Measurements from ENCODE around the gene SLC48A1.

The SLC48A1 gene

DNA sequence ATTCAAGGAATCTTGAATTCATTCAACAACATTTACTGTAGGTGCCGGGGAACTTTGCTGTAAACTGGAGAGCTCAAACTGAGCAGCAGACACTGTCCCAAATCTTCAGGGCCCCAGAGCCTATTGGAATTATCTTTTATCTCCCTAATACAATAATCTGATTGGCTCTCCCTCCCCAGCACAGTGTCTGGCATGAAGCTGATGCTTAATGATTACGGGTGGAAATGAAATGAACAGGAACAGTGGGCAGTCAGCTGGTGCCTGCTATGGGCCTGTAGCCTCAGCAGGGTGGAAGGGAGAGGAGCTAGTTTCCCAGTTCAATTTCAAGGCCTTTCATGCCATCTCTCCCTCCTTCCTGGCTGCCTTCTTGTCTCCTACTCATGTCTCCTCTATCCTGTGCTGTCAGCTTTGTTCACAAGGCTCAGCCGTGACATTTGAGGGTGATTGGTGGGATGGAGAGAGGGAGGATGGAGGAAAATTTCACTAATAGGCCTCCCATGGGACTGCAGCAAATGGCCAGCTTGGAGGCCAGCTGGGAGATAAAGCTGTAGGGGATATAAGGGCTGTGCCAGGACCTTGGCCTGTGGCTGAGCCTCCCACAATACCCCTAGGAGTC lies 10.1 kb upstream of the SLC48A1 start:
- ChIA-PET CTCF (interaction anchor here (1.0 to 14.5 kb wide), 7 partner anchors 11 to 111 kb away, joined by 3 to 448 read pairs (median 8); partner anchors contain the start of genes ENDOU and SLC48A1), POLR2A (no interaction called here)
- TF ChIP-seq, protein P1, sequence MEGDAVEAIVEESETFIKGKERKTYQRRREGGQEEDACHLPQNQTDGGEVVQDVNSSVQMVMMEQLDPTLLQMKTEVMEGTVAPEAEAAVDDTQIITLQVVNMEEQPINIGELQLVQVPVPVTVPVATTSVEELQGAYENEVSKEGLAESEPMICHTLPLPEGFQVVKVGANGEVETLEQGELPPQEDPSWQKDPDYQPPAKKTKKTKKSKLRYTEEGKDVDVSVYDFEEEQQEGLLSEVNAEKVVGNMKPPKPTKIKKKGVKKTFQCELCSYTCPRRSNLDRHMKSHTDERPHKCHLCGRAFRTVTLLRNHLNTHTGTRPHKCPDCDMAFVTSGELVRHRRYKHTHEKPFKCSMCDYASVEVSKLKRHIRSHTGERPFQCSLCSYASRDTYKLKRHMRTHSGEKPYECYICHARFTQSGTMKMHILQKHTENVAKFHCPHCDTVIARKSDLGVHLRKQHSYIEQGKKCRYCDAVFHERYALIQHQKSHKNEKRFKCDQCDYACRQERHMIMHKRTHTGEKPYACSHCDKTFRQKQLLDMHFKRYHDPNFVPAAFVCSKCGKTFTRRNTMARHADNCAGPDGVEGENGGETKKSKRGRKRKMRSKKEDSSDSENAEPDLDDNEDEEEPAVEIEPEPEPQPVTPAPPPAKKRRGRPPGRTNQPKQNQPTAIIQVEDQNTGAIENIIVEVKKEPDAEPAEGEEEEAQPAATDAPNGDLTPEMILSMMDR (IDR thresholded peaks at IDR 0.05; ENCODE audit: control extremely low read depth, extremely low read depth, low read depth, missing control alignments) = no peak
- DNase-seq (ENCODE audit: extremely low spot score) = no peak

DNA sequence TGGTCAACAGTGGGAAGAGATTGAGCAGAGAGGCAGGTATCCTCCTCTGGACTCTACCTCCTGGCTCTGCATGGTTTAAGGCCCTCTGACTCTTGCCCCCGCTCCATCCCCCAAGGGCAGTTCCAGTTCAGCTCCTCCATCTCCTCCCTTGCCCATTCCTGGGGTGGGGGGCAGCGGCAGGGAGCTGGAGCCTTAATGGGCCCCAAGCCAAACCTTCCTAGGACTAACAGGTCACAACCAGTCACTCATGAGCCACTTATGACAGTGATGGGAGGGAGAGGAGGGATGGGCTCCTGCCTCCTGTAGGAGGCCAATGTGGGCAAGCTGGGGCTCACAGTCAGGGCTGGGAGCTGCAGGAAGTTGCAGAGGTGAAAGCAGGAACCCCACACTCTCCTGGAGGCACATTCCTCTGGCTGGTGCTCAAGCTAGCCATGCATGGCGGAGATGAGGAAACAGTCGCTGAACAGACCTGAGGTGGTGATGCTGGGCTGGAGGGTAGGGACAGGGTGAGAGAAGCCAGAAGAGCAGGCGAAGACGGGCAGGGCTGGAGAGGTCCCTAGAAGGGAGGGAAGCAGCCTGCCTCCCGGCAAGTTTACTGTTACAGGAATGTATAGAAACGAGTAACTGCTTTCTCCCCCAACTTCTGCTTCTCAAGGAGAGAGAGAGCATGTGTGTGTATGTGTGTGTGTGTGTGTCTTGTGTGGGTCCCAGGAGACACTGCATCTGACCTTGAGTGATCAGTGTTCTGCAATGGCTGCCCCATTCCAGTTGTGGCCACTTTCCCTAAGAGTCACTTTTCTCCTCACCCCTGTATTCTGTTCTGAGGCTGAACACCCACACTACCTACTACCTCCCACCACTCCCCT lies 9.3 kb upstream of the SLC48A1 start:
- DNase-seq (ENCODE audit: extremely low spot score) = no peak
- POLR2A ChIA-PET = no interaction called here
- TF ChIP-seq, protein P1 (IDR thresholded peaks at IDR 0.05; ENCODE audit: control extremely low read depth, extremely low read depth, low read depth, missing control alignments) = no peak
- CTCF ChIA-PET = interaction anchor here (1.0 to 14.5 kb wide), 6 partner anchors 11 to 49 kb away, joined by 3 to 448 read pairs (median 62); partner anchors contain the start of genes ENDOU and SLC48A1

DNA sequence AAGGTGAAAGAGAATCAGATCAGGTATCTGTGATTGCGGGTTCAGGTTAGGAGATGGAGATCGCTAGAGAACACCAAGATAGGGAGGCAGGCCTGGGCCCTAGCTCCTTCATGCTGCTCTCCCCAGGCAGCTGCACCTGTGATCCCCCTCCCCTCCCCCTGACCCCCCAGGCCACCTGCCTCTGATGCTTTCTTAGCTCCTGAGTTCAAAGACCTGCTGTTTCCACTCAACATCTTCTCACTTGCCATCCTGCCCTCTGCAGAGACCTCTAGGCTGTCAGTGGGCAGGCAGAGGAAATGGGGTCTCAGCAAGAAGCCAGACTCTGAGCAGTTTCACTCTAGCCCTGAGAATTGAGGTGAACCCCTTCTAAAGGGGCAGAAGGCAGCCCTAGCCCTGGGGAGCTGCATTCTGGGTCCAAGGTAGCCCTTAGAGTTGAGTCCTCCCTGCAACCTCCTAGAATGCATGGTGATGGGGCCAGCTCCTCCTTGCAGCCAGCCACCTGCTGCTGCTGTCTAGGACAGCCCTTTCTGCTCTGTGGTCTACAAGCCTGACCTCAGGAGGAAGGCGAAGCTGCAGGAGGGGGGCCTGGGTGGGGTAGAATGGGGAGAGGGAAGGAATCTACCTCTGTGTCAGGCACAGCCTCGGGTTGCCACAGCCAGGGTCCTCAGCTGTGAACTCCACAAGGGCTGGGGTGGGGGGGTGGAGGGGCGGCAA lies 6.4 kb upstream of the SLC48A1 start:
- ChIA-PET POLR2A (no interaction called here), CTCF (interaction anchor here (0.7 to 35.8 kb wide), 35 partner anchors 10 to 277 kb away, joined by 3 to 1524 read pairs (median 5); partner anchors contain the start of genes ENDOU, RAPGEF3, RPAP3 and TMEM106C)
- DNase-seq (ENCODE audit: extremely low spot score) = no peak
- TF ChIP-seq, protein P1 (IDR thresholded peaks at IDR 0.05; ENCODE audit: control extremely low read depth, extremely low read depth, low read depth, missing control alignments) = no peak

DNA sequence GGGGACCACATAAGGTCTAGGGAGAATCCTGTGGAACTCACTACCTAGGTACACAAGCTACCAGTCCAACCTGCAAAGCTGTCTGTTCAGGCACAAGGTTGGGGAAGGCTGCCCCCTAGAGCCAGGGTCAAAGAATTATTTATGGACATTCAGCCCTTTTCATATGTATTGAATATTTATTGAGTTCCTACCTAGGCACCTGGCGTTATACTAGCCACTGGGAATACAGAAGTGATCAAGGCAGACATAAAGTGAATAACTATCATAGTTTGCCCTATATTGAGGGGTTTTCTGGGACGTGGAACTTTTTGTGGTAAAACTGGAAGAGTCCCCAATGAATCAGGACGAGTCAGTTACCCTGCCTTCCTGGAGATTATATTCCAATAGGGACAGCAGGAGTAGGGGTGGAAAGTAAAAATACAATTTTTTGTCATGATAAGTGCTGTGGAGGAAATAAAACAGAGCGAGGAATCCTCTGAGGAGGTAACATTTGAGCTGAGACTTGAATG lies 5.8 kb upstream of the SLC48A1 start:
- TF ChIP-seq, protein P1 (IDR thresholded peaks at IDR 0.05; ENCODE audit: control extremely low read depth, extremely low read depth, low read depth, missing control alignments) = peak; percentile 83
- CTCF ChIA-PET = interaction anchor here (0.7 to 35.8 kb wide), 33 partner anchors 10 to 276 kb away, joined by 3 to 1524 read pairs (median 6); partner anchors contain the start of genes ENDOU, RAPGEF3, RPAP3 and TMEM106C
- DNase-seq (ENCODE audit: extremely low spot score) = peak; percentile 71
- POLR2A ChIA-PET = no interaction called here

DNA sequence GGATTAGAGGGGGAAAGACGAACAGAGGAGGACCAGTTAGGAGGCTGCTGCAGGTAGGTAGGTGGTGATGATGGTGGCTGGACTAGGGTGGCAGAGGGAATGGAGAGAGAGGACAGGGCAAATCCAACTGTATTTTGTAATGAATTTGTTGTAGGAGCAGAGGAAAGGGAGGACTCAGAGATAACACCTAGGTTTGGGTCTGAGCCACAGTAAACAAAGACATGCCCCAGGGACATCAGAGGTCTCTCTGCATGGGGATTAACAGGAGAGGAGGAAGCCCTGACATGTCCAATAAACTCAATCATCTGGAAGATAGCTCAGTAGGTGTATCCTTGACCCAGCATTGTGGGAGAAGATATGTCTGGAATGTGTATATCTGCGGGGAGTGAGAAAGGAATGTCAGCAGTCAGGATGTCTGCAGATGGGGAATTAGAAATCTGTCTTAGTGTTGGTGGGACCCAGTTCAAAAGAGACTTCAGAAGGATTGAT lies 4.7 kb upstream of the SLC48A1 start:
- CTCF ChIA-PET = interaction anchor here (0.9 to 35.8 kb wide), 13 partner anchors 11 to 184 kb away, joined by 3 to 1524 read pairs (median 14); partner anchors contain the start of genes ENDOU, RAPGEF3 and RPAP3
- POLR2A ChIA-PET = no interaction called here
- DNase-seq (ENCODE audit: extremely low spot score) = no peak
- TF ChIP-seq, protein P1 (IDR thresholded peaks at IDR 0.05; ENCODE audit: control extremely low read depth, extremely low read depth, low read depth, missing control alignments) = no peak

All from GM10248 (cell line).